ENCODE data around the gene JAM2. TPM values are rescaled to one million over a fixed set of nuclear protein-coding genes. Genes with fewer than 3 reads are reported as not detected.

JAM2 gene
- total RNA-seq, 1 donor from 2014 or later, result 3.6 TPM

- no peak for TF ChIP-seq CTCF (IDR thresholded peaks at IDR 0.05; ENCODE audit: insufficient read depth, low read length, poor library complexity, severe bottlenecking)
- Histone ChIP-seq H3K4me3 (ENCODE audit: low read depth, low read length) (no peak overlapping the region), H3K36me3 (ENCODE audit: control insufficient read depth, insufficient read depth, low read length) (no peaks in the 10 kb centered on the region), H3K27me3 (ENCODE audit: control insufficient read depth, insufficient read depth, low read length) (no peaks in the 10 kb centered on the region)
- DNase-seq (ENCODE audit: low read depth), result no peak
These were observed 78.6 kb downstream of the JAM2 start for GRCh38 chr21:25717491-25718147.

- DNase-seq (ENCODE audit: low read depth), result no peak
- Histone ChIP-seq H3K4me3 (ENCODE audit: low read depth, low read length) (no peak overlapping the region), H3K27me3 (ENCODE audit: control insufficient read depth, insufficient read depth, low read length) (no peaks in the 10 kb centered on the region), H3K36me3 (ENCODE audit: control insufficient read depth, insufficient read depth, low read length) (no peaks in the 10 kb centered on the region)
- no peak for TF ChIP-seq CTCF (IDR thresholded peaks at IDR 0.05; ENCODE audit: insufficient read depth, low read length, poor library complexity, severe bottlenecking)
These were observed 82.9 kb downstream of the JAM2 start for GRCh38 chr21:25721987-25722386.

- no peak for TF ChIP-seq CTCF (IDR thresholded peaks at IDR 0.05; ENCODE audit: insufficient read depth, low read length, poor library complexity, severe bottlenecking)
- no peak for DNase-seq (ENCODE audit: low read depth)
- Histone ChIP-seq H3K36me3 (ENCODE audit: control insufficient read depth, insufficient read depth, low read length) (no peaks in the 10 kb centered on the region), H3K27me3 (ENCODE audit: control insufficient read depth, insufficient read depth, low read length) (no peaks in the 10 kb centered on the region), H3K4me3 (ENCODE audit: low read depth, low read length) (no peak overlapping the region)
These were observed 83.6 kb downstream of the JAM2 start for GRCh38 chr21:25722631-25723030.

- TF ChIP-seq CTCF (IDR thresholded peaks at IDR 0.05; ENCODE audit: insufficient read depth, low read length, poor library complexity, severe bottlenecking), result no peak
- DNase-seq (ENCODE audit: low read depth), result no peak
- peaks cover 2% of the 10 kb centered on the region for H3K36me3 ChIP-seq (ENCODE audit: control insufficient read depth, insufficient read depth, low read length)
- H3K27me3 ChIP-seq (ENCODE audit: control insufficient read depth, insufficient read depth, low read length), result no peaks in the 10 kb centered on the region
- H3K4me3 ChIP-seq (ENCODE audit: low read depth, low read length), result no peak overlapping the region
These were observed 93.2 kb downstream of the JAM2 start for GRCh38 chr21:25732091-25732760.

- TF ChIP-seq CTCF (IDR thresholded peaks at IDR 0.05; ENCODE audit: insufficient read depth, low read length, poor library complexity, severe bottlenecking), result no peak
- H3K36me3 ChIP-seq (ENCODE audit: control insufficient read depth, insufficient read depth, low read length), result no peaks in the 10 kb centered on the region
- peak overlapping the region; percentile 75 for H3K4me3 ChIP-seq (ENCODE audit: low read depth, low read length)
- no peaks in the 10 kb centered on the region for H3K27me3 ChIP-seq (ENCODE audit: control insufficient read depth, insufficient read depth, low read length)
- DNase-seq (ENCODE audit: low read depth), result no peak
These were observed 95.0 kb downstream of the JAM2 start for GRCh38 chr21:25733859-25734653.

Data from kidney epithelial cell (primary cell).